DMS114 treated with DMSO at 0.1 percent for 48 hours (cell line): ENCODE results near the gene CDK5R1.
"Not testable (repeated sequence)": the region's sequence is repeated elsewhere in the genome, so short reads cannot be mapped to it uniquely, and the experiment has no call there.

Source experiments
- DNase-seq: peaks from one replicate; lab custom pipeline; 2025; ENCODE audit not compliant: unreplicated experiment; lab: John Stamatoyannopoulos, UW

The CDK5R1 gene

DNA sequence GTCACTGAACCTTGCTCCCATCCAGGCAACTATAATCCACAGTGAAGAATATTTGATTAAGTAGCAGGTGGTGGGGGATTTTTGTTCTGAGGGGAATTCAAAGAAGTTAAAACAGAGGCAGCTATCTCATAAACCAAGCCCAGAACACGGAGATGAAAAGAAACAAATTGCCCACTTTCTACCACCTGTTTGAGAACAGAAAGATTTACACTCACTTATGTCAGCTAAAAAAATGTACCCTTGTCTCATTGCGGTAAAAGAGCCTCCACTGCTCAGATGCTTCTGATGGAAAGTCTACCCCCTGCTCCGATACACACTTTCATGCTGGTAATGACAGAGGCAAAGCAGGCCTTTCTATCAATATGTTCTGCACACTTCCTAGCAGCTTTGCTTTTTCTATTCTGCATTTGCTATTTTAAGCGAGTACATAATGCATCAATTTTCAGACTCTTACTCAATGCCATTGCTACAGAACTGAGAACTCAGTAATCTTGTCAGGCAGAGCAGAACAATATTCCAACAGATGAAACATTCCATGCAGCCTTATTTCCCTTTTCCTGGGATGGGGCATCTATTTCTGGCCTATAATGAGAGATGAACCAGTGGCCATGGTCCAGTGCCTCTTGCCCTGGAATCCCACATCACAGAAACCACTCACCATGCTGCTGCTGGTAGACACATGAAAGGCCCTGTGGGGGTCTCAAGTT is 29.0 kb downstream of the CDK5R1 start:
- DNase-seq, result no peak

GRCh38 chr17:32516450-32516849 is 29.7 kb downstream of the CDK5R1 start:
- DNase-seq, result no peak

GRCh38 chr17:32516940-32517701 is 30.3 kb downstream of the CDK5R1 start:
- no peak for DNase-seq

DNA sequence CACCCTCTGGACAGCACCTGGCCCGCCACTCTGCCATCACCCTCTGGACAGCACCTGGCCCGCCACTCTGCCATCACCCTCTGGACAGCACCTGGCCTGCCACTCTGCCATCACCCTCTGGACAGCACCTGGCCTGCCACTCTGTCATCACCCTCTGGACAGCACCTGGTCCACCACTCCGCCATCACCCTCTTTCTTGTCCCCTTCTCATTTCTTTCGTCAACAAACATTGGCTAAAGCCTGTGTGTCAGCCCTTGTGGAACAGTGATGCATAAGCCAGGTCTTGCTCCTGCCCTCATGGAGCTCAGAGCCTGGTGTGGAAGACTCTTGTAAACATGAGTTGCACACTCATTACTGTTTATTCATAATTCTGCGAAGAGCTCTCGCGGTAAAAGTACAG is 31.2 kb downstream of the CDK5R1 start:
- no peak for DNase-seq

GRCh38 chr17:32518646-32519227 is 31.9 kb downstream of the CDK5R1 start:
- no peak for DNase-seq

DNA sequence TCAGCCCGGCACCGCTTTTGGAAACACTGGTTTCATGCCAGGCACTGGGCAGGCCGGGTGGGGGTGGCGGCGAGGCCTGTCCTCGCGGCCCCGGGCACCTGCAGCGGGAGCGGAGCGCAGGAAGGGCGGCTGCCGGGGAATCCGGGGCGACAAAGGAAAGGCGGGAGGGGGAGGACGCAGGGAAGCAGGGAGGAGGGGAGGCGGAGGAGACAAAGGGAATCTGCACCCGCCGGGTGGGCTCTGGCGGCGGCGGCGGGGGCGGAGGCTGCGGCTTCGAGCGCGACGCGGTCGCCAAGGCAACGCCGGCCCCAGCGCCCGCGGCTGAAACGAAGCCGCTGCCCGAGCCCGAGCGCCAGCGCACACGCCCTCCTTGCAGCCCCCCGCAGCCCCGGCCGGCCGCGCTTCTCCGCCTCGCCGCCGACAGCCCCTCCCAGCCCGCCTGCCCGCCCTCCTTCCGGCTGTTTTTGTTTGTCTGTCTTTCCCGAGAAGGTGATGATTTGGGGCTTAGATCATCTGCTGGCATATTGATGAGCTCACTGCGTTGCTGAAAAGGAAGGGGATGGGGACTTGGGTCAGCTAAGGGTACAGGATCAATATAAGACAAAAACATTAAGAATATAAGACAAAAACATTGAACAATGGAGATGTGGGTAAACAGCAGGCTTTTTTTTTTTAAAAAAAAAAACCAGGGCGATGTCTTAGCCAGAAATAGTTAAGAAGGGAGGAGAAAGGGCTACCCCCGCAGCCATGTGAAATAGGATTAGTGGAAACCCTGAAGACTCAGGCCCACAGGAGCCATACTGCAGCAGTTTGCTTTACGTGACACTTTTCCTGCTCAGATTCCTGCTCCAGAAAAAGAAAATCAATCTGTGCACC is 32.7 kb downstream of the CDK5R1 start:
- no peak for DNase-seq

- no peak for DNase-seq
Observed at GRCh38 chr17:32520104-32520701, 33.4 kb downstream of the CDK5R1 start.

DNA sequence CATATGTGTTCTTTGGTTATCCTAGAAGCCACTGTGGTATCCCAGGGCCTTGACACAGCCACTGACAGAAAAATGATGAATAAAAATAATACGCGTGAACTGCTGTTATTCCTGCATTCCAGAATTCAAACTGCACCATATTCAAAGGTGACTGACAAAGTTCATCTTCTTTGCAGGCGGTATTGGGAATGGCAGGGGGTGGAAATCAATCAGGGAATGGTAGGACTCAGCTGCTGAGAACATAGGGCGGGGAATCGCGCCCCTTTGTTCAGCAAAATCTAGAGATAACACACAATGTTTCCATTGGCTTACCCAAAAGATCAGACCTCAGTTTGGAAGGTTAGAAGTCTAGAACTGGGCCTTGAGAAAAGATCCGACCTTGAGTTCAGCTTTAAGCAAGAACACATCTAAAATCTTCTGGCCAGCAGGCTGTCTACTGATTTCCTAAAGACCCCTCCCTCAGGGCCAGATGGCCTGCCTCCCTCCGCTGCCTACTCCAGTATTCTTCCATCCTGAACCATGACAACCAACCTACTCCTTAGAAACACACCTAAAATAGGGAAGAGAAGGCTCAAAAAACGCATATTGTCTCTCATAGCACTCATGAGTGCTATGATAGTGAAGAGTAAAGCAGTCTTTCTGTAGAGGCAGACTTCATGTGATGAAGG is 34.1 kb downstream of the CDK5R1 start:
- DNase-seq, result no peak

DNA sequence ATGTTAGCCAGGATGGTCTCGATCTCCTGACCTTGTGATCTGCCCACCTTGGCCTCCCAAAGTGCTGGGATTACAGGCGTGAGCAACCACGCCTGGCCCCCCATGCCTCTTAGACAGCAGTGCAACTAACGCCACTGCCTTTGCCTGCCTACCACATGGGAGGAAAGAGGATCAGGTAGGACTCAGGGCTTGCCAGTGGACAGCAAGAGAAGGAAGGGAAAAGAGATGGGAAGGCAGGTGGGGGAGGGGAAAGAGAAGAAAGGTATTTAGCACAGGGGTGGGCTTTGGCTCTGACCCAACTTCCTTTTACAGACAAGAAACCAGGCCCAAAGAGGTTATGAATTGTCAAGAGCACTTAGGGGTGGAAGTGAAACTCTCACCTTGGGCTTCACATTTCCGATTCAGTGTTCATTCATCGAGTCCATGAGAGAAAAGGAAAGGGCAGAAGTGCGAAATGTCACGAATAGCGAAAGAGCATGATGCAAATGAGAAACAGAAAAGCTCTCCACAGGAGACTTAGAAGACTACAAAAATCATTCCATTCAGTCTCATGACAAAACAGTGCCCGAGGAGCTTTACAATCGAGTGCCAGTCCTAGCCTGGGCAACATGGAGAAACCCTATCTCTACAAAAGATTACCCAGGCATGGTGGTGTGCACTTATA is 36.4 kb downstream of the CDK5R1 start:
- DNase-seq, result no peak

- DNase-seq, result no peak
Observed at GRCh38 chr17:32523827-32524552, 37.2 kb downstream of the CDK5R1 start.

DNA sequence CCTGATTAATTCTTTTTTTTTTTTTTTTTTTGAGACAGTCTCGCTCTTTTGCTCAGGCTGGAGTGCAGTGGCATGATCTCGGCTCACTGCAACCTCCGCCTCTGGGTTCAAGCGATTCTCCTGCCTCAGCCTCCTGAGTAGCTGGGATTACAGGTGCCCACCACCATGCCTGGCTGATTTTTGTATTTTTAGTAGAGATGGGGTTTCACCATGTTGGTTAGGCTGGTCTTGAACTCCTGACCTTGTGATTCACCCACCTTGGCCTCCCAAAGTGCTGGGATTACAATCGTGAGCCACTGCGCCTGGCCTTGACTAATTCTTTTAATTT is 37.7 kb downstream of the CDK5R1 start:
- DNase-seq, result not testable (repeated sequence)

- DNase-seq, result no peak
Observed at GRCh38 chr17:32525122-32525521, 38.3 kb downstream of the CDK5R1 start.

DNA sequence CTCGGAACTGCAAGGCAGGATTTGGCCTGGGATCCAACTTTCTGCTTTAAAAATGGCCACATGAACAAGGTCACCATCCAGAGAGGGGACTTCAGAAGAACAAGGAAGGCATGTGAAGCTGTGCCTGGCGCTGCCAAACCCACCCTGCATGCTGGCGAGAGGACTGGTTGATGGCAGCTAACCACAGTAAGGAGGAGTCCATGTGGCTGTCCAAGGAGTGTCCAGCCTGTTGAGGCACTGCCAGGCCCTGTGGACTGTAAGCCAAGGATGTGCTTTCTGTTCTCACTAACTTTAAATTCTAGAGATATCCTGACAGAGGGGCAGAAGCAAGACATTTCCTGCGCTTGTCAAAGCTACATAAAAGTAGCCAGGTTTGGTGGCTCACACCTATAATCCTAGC is 40.4 kb downstream of the CDK5R1 start:
- no peak for DNase-seq

DNA sequence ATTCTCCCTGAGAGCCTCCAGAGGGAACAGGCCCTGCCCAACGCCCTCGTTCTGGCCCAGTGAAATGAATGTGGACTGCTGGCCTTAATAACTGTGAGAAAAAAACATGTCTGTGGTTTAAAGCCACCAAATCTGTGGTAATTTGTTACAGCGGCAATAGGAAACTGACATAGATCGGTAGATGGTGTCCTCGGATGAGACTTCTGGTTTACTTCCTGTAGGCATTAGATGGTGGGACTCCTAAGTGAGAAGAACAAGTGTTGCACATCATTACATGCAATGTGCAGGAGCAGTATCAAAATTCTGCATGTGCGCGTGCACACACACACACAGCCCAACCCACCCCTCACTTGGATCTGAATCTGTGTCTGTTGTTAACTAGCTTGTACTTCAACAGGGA is 42.0 kb downstream of the CDK5R1 start:
- no peak for DNase-seq

- no peak for DNase-seq
Observed at GRCh38 chr17:32529604-32530003, 42.8 kb downstream of the CDK5R1 start.

DNA sequence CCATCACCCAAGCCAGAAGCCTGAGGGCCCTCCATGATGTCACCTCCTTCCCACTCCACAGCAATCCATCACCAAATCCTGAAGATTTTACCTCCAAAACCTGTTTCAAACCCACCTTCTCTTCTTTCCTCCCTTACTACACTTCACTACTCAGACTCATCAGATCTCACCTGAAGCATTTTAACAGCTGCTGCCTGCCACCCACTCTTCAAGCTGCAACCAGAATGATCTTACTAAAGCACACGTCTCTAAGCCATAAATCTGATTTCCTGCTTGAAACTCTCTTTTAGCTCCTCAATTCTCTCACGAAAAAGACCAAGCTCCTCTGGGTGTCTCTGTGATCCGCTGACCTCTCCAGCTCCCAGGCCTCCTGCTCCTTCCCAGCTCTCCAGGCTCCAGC is 46.5 kb downstream of the CDK5R1 start:
- no peak for DNase-seq

GRCh38 chr17:32536736-32537643 is 50.2 kb downstream of the CDK5R1 start:
- no peak for DNase-seq
